HepG2 (cell line): ENCODE measurements around the gene DCTN2. TPM values are rescaled to one million over a fixed set of nuclear protein-coding genes. Genes with fewer than 3 reads are reported as not detected.

Source experiments
- AGO1 ChIP-seq: fragments of 200-400 bp; formaldehyde crosslinking; IDR thresholded peaks from 2 replicates; pipeline ENCODE4 v1.6.1; 2017; ENCODE audit warnings: mild to moderate bottlenecking, low read depth, low read length, moderate library complexity; ENCODE audit not compliant: poor library complexity, severe bottlenecking
- ARID5B ChIP-seq: IDR thresholded peaks from 2 replicates; pipeline ENCODE4 v1.4.0; 2020; ENCODE audit warnings: mild to moderate bottlenecking, missing genetic modification reagents
- SCMH1 ChIP-seq: sonication (generic); formaldehyde crosslinking; IDR thresholded peaks from 2 replicates; pipeline ENCODE4 v1.9.0; 2021; ENCODE audit warnings: missing genetic modification reagents, mild to moderate bottlenecking, borderline replicate concordance
- ZBTB7A ChIP-seq: sonication (generic); formaldehyde crosslinking; IDR thresholded peaks from 2 replicates; pipeline ENCODE4 v1.8.0; 2022; ENCODE audit warnings: mild to moderate bottlenecking, missing genetic modification reagents
- ZHX1 ChIP-seq: sonication (generic); formaldehyde crosslinking; IDR thresholded peaks from 2 replicates; pipeline ENCODE4 v1.8.1; 2022; ENCODE audit warnings: low read depth, mild to moderate bottlenecking, missing genetic modification reagents
- ZNF225 ChIP-seq: sonication (generic); formaldehyde crosslinking; IDR thresholded peaks from 2 replicates; pipeline ENCODE4 v1.4.0; 2020; ENCODE audit warnings: mild to moderate bottlenecking, missing genetic modification reagents
- ZNF839 ChIP-seq: sonication (generic); formaldehyde crosslinking; IDR thresholded peaks from 2 replicates; pipeline ENCODE4 v1.4.0; 2020; ENCODE audit warnings: missing genetic modification reagents, mild to moderate bottlenecking, borderline replicate concordance
- polyA plus RNA-seq, 8 experiments: library from polyadenylated mRNA; depleted of rRNA in 3 of 8; stranded (reverse) in 7 of 8; unstranded in 1 of 8; fragments of >200 nt; fragmentation: Illumina TruSeq in 4 of 8; extraction: Trizol in 4 of 8; gene quantifications; 2 replicates each; pipeline versions ENCODE4 v1.2.1 to v1.2.3, GENCODE V29; 2011 to 2016; ENCODE audit warnings: low read depth in 4 of 8, missing spikeins in 1 of 8, mixed read lengths in 1 of 8; ENCODE audit not compliant: insufficient read depth in 1 of 8
- total RNA-seq, 5 experiments: library from RNA; depleted of rRNA; stranded (reverse); fragments of >200 nt; fragmentation: Illumina TruSeq; extraction: Trizol; gene quantifications; 2 replicates each; pipeline ENCODE4 v1.2.3, GENCODE V29; 2016; ENCODE audit warnings: low read depth in 1 of 5

Gene DCTN2
- total and polyA plus RNA-seq, 2 of the 13 experiments (the other 11 are each of a cell fraction or from before 2014, with no cell fraction given), result 72.0 to 77.4 TPM

- TF ChIP-seq ZHX1 (no peak), ZBTB7A (CRISPR knock-in tag) (no peak), SCMH1 (CRISPR knock-in tag) (no peak), ZNF225 (CRISPR knock-in tag) (no peak), AGO1 (no peak), ARID5B (CRISPR knock-in tag) (no peak), ZNF839 (CRISPR knock-in tag) (no peak)
Measured at GRCh38 chr12:57564178-57564740, 17.3 kb upstream of the DCTN2 start (continued).
